ENCODE measurements around the gene AVPI1. TPM values are rescaled to one million over a fixed set of nuclear protein-coding genes. Genes with fewer than 3 reads are reported as not detected.
"Not testable (repeated sequence)": the region's sequence is repeated elsewhere in the genome, so short reads cannot be mapped to it uniquely, and the experiment has no call there.

AVPI1 gene
- total and polyA plus RNA-seq, 8 donors: 4.3 to 19.7 (median 5.1) TPM

DNA sequence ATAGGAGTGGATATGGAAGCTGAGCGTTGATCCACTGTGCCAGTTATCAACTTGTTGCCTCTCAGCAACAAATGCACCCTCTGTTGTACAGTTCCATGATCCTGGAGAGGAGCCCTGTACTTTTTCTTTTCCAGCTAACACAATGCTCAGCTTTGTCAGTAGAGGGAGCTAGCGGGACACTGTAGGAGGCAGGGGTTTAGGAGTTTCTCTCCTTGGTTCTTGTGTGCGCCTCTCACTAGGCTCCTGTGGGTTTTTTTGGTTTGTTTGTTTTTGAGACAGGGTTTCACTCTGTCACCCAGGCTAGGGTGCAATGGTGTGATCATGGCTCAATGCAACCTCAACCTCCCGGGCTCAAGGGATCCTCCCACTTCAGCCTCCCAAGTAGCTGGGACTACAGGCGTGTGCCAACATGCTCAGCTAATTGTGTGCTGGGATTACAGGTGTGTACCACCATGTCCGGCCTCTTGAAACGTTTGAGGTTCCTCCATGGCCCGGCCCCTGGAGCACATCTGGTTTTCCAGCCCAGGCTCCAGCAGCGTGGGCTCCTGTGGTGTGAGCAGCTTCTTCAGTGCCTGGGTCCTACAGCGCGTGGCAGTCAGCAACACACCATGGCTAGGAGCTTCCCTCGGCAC lies 14.5 kb upstream of the AVPI1 start:
- H3K4me3 ChIP-seq: no peak overlapping the region
- H3K36me3 ChIP-seq: no peaks in the 10 kb centered on the region
- no peaks in the 10 kb centered on the region for H3K27me3 ChIP-seq
- intact Hi-C loops (cut with DNase I): no loop called here
- peak; percentile 70 to 73 for TF ChIP-seq CTCF (IDR thresholded peaks at IDR 0.05)
- H3K27ac ChIP-seq: no peak overlapping the region
- peak; percentile 99 for ATAC-seq
- DNase-seq: peak in 2 of 4 donors; percentile 48 to 73
- no peaks in the 10 kb centered on the region for H3K4me1 ChIP-seq
- no peaks in the 10 kb centered on the region for H3K9me3 ChIP-seq

GRCh38 chr10:97698072-97698655 lies 11.1 kb upstream of the AVPI1 start:
- H3K4me1 ChIP-seq; H3K4me3 ChIP-seq; H3K36me3 ChIP-seq; ATAC-seq; H3K9me3 ChIP-seq; intact Hi-C loops (cut with DNase I); DNase-seq; H3K27me3 ChIP-seq; H3K27ac ChIP-seq: not testable (repeated sequence)

DNA sequence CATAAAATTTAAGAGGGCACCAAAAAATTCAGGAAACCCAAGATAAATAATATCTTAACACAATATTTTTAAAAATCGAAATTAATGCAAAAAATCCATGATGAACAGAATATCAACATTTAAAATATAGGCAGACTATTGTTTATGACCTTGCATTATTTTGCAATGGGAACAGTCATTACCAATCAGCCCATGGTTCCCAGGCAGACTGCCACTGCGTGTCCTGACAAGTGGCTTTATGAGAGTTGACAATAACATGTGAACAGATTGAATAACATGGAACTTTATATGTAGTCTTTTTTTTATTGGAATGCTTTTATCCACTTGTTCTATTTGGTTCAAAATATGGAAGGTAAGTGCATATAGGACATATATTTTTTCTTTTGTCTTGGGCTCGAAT lies 3.1 kb upstream of the AVPI1 start:
- no peak for TF ChIP-seq CTCF (IDR thresholded peaks at IDR 0.05)
- no peaks in the 10 kb centered on the region for H3K36me3 ChIP-seq
- no peak overlapping the region for H3K4me3 ChIP-seq
- H3K4me1 ChIP-seq: peaks cover 21 to 39% of the 10 kb centered on the region in 2 donors
- DNase-seq (no peak), ATAC-seq (no peak)
- H3K27me3 ChIP-seq: no peaks in the 10 kb centered on the region
- intact Hi-C loops (cut with DNase I): no loop called here
- no peaks in the 10 kb centered on the region for H3K9me3 ChIP-seq
- H3K27ac ChIP-seq: peak overlapping the region in 1 of 2 donors; percentile 85

- Histone ChIP-seq H3K4me1 (peaks cover 27 to 44% of the 10 kb centered on the region in 2 donors), H3K9me3 (no peaks in the 10 kb centered on the region), H3K36me3 (no peaks in the 10 kb centered on the region), H3K4me3 (no peak overlapping the region), H3K27ac (peak overlapping the region; percentile 85 to 90), H3K27me3 (no peaks in the 10 kb centered on the region)
- TF ChIP-seq CTCF (IDR thresholded peaks at IDR 0.05): no peak
- intact Hi-C loops (cut with DNase I): no loop called here
- ATAC-seq: no peak
- peak in 1 of 4 donors; percentile 56 for DNase-seq
Measured at GRCh38 chr10:97689559-97690020, 2.5 kb upstream of the AVPI1 start.

GRCh38 chr10:97687785-97688781 lies 1.0 kb upstream of the AVPI1 start:
- no peaks in the 10 kb centered on the region for H3K27me3 ChIP-seq
- no peaks in the 10 kb centered on the region for H3K9me3 ChIP-seq
- ATAC-seq (peak; percentile 3), DNase-seq (peak in 1 of 4 donors; percentile 36)
- H3K36me3 ChIP-seq: no peaks in the 10 kb centered on the region
- intact Hi-C loops (cut with DNase I): no loop called here
- H3K4me3 ChIP-seq: peak overlapping the region; percentile 61 to 75
- peaks cover 38 to 58% of the 10 kb centered on the region in 2 donors for H3K4me1 ChIP-seq
- peak overlapping the region; percentile 85 to 90 for H3K27ac ChIP-seq
- no peak for TF ChIP-seq CTCF (IDR thresholded peaks at IDR 0.05)

All from left lung (tissue), 10 donors.